Loucy (cell line): ENCODE data around the gene SLC16A5.
A peak's percentile ranks its signal among the peaks of the same experiment; 100 is the strongest.
"Not testable (repeated sequence)": the region's sequence is repeated elsewhere in the genome, so short reads cannot be mapped to it uniquely, and the experiment has no call there.

Experiments used
- H2AFZ ChIP-seq: fragments of 200-600 bp; sonication (generic); 2 replicates; pipeline ENCODE4 v1.6.0; 2016; ENCODE audit warnings: antibody characterized with exemption, mild to moderate bottlenecking, low read length, moderate library complexity
- H3F3A ChIP-seq: fragments of 200-600 bp; 2 replicates; pipeline ENCODE4 v1.6.0; 2016; ENCODE audit warnings: antibody characterized with exemption, low read depth, mild to moderate bottlenecking
- H3K27me3 ChIP-seq: fragments of 200-600 bp; sonication (generic); 2 replicates; pipeline ENCODE4 v1.6.1; 2014; ENCODE audit warnings: low read length, mild to moderate bottlenecking; ENCODE audit not compliant: insufficient read depth, poor library complexity, severe bottlenecking
- H3K36me3 ChIP-seq: fragments of 200-600 bp; sonication (generic); 2 replicates; pipeline ENCODE4 v1.6.1; 2016; ENCODE audit warnings: low read length; ENCODE audit not compliant: insufficient read depth
- H3K4me1 ChIP-seq: fragments of 200-600 bp; sonication (generic); 2 replicates; pipeline ENCODE4 v1.5.1; 2014; ENCODE audit warnings: low read length, mild to moderate bottlenecking; ENCODE audit not compliant: insufficient read depth, poor library complexity, severe bottlenecking
- H3K4me2 ChIP-seq: fragments of 200-600 bp; sonication (generic); 2 replicates; pipeline ENCODE4 v1.6.0; 2014; ENCODE audit warnings: antibody characterized with exemption, low read length, low read depth, mild to moderate bottlenecking; ENCODE audit not compliant: poor library complexity, severe bottlenecking
- H3K4me3 ChIP-seq: fragments of 200-600 bp; sonication (generic); 2 replicates; pipeline ENCODE4 v1.5.1; 2014; ENCODE audit warnings: low read length, mild to moderate bottlenecking, mixed read lengths; ENCODE audit not compliant: poor library complexity, severe bottlenecking
- H3K79me2 ChIP-seq: fragments of 200-600 bp; sonication (generic); 2 replicates; pipeline ENCODE4 v1.6.1; 2014; ENCODE audit warnings: low read length; ENCODE audit not compliant: insufficient read depth
- H3K9ac ChIP-seq: fragments of 200-600 bp; sonication (generic); 2 replicates; pipeline ENCODE4 v1.6.0; 2014; ENCODE audit warnings: mild to moderate bottlenecking, low read depth, low read length, moderate library complexity; ENCODE audit not compliant: poor library complexity, severe bottlenecking
- H3K9me2 ChIP-seq: fragments of 200-600 bp; sonication (generic); replicated peaks from 2 replicates; pipeline ENCODE4 v1.6.1; 2016; ENCODE audit warnings: low read depth, low read length, mixed read lengths
- H3K9me3 ChIP-seq: fragments of 200-600 bp; sonication (generic); 2 replicates; pipeline ENCODE4 v1.6.1; 2014; ENCODE audit warnings: mild to moderate bottlenecking, antibody characterized with exemption, low read length, low read depth; ENCODE audit not compliant: insufficient read depth
- H4K20me1 ChIP-seq: fragments of 200-600 bp; sonication (generic); 2 replicates; pipeline ENCODE4 v1.6.0; 2014; ENCODE audit warnings: antibody characterized with exemption, low read length, mild to moderate bottlenecking; ENCODE audit not compliant: insufficient read depth, poor library complexity, severe bottlenecking
- EZH2phosphoT487 ChIP-seq: fragments of 200-600 bp; IDR thresholded peaks from 2 replicates; pipeline ENCODE4 v1.6.1; 2018; ENCODE audit warnings: antibody characterized with exemption, mild to moderate bottlenecking, moderate library complexity, borderline replicate concordance
- TF ChIP-seq, protein P1 (sequence below): fragments of 200-600 bp; sonication (generic); conservative IDR thresholded peaks from 2 replicates; pipeline ENCODE4 v1.5.1; 2014; ENCODE audit warnings: mild to moderate bottlenecking, antibody characterized with exemption, low read length

The SLC16A5 gene

DNA sequence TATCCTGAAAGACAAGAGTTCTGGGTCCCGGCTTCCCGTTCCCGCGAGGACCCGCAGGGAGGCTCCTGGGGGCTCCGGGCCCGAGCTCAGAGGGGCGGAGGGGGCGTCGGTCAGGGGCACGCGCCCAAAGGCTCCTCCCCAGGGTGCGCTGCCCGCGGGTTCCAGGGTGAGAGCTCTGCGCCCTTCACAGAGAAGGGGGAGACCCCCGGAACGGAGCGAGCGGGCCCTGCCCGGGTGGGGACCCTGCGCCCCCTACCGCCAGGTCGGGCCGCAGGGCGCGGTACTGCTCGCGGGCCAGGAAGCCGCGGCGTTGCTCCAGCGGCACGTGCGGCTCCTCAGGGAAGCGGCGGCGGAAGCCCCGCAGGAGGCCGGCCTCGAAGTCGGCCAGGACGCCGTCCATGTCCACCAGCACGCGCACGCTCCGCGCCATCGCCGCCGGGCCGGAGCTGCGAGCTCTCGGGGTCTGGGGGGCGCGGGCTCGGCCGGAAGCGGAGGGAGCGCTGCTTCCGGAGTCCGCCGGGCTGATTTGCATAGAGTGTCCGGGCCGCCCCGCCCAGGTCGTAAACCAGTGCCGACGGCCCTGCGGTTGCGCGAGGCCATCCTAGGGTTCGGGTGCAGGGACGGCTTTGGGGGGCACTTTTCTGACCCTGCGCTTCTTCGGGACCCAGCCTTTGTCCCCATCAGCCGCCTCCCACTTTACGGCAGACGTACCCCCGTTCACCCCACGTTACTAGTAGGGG is 43.7 kb downstream of the SLC16A5 start, which contains the start of gene NT5C:
NT5C (minus strand) TSS at position 465 of the 740 bp plus-strand sequence; CDS start at position 430, 35 bp downstream.
- peaks cover 26% of the 10 kb centered on the region; the same call in 1 of the 2 replicates for H3K36me3 ChIP-seq
- peak within 1 kb of the TSS; percentile 85 for H3K4me3 ChIP-seq
- H2AFZ ChIP-seq = peak within 1 kb of the TSS; percentile 68
- peak within 1 kb of the TSS; percentile 92 for H3K9ac ChIP-seq
- TF ChIP-seq EZH2phosphoT487 = no peak
- TF ChIP-seq, protein P1, sequence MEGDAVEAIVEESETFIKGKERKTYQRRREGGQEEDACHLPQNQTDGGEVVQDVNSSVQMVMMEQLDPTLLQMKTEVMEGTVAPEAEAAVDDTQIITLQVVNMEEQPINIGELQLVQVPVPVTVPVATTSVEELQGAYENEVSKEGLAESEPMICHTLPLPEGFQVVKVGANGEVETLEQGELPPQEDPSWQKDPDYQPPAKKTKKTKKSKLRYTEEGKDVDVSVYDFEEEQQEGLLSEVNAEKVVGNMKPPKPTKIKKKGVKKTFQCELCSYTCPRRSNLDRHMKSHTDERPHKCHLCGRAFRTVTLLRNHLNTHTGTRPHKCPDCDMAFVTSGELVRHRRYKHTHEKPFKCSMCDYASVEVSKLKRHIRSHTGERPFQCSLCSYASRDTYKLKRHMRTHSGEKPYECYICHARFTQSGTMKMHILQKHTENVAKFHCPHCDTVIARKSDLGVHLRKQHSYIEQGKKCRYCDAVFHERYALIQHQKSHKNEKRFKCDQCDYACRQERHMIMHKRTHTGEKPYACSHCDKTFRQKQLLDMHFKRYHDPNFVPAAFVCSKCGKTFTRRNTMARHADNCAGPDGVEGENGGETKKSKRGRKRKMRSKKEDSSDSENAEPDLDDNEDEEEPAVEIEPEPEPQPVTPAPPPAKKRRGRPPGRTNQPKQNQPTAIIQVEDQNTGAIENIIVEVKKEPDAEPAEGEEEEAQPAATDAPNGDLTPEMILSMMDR = peak; percentile 59
- no peaks in the 10 kb centered on the region for H3K27me3 ChIP-seq
- H3K9me2 ChIP-seq = no peaks in the 10 kb centered on the region
- H3K4me2 ChIP-seq = peak within 1 kb of the TSS; percentile 82
- peaks cover 21% of the 10 kb centered on the region for H4K20me1 ChIP-seq
- H3K9me3 ChIP-seq = no peaks in the 10 kb centered on the region
- H3K4me1 ChIP-seq = peaks cover 12% of the 10 kb centered on the region
- H3K79me2 ChIP-seq = peaks cover 37% of the 10 kb centered on the region
- peaks cover 24% of the 10 kb centered on the region; the same call in 1 of the 2 replicates for H3F3A ChIP-seq

DNA sequence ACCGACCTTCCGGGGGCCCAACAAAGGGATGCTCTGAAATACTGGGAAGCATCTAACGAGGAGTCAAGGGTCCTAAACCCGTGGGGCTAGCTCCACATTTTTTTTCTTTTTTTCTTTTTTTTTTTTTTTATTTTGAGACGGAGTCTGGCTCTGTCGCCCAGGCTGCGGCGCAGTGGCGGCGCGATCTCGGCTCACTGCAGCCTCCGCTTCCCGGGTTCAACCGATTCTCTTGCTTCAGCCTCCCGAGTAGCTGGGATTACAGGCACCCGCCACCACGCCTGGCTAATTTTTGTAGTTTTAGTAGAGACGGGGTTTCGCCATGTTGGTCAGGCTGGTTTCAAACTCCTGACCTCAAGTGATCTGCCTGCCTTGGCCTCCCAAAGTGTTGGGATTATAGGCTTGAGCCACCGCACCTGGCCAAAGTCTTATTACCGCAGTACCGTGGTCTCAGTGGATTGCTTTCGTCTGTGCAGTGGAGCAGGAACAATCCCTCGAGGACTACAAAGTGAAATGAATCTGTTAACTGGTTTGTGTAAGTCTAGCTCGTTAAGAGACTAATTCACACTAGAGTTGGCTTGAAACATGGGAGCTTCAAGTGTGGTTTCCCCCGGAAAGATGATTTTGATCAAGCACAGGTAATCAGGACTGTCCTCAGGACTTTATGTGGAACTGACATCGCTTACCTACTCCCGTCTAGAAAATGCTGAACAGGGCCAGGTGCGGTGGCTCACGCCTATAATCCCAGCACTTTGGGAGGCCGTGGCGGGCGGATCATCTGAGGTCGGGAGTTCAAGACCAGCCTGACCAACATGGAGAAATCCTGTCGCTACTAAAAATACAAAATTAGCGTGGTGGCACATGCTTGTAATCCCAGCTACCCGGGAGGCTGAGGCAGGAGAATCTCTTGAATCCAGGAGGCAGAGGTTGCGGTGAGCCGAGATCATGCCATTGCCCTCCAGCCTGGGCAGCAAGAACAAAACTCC is 44.6 kb downstream of the SLC16A5 start:
- H3F3A ChIP-seq = peaks cover 24% of the 10 kb centered on the region; the same call in 1 of the 2 replicates
- peak overlapping the region; percentile 82 for H3K4me2 ChIP-seq
- not testable (repeated sequence) for H3K27me3 ChIP-seq, H3K9me3 ChIP-seq, H3K9me2 ChIP-seq
- H3K9ac ChIP-seq = peak overlapping the region; percentile 92
- peaks cover 46% of the 10 kb centered on the region for H3K79me2 ChIP-seq
- H3K4me3 ChIP-seq = peak overlapping the region; percentile 85
- H2AFZ ChIP-seq = peak overlapping the region; percentile 68
- peaks cover 26% of the 10 kb centered on the region; the same call in 1 of the 2 replicates for H3K36me3 ChIP-seq
- H4K20me1 ChIP-seq = peaks cover 27% of the 10 kb centered on the region
- peaks cover 12% of the 10 kb centered on the region for H3K4me1 ChIP-seq

- H3K4me3 ChIP-seq = no peak overlapping the region
- H2AFZ ChIP-seq = no peak overlapping the region
- peaks cover 30% of the 10 kb centered on the region for H4K20me1 ChIP-seq
- no peaks in the 10 kb centered on the region for H3K9me2 ChIP-seq
- H3K4me1 ChIP-seq = peaks cover 12% of the 10 kb centered on the region
- H3K36me3 ChIP-seq = peaks cover 26% of the 10 kb centered on the region; the same call in 1 of the 2 replicates
- H3K9me3 ChIP-seq = no peaks in the 10 kb centered on the region
- H3K9ac ChIP-seq = no peak overlapping the region
- no peak overlapping the region for H3K4me2 ChIP-seq
- no peak for TF ChIP-seq EZH2phosphoT487
- TF ChIP-seq, protein P1 = no peak
- no peaks in the 10 kb centered on the region for H3K27me3 ChIP-seq
- H3F3A ChIP-seq = peaks cover 24% of the 10 kb centered on the region; the same call in 1 of the 2 replicates
- peaks cover 52% of the 10 kb centered on the region for H3K79me2 ChIP-seq
Measured at GRCh38 chr17:75133001-75133400, 45.2 kb downstream of the SLC16A5 start.

- not testable (repeated sequence) for H3K27me3 ChIP-seq, H3K9ac ChIP-seq, H3K4me2 ChIP-seq, H2AFZ ChIP-seq, H3K9me3 ChIP-seq, H3K4me3 ChIP-seq, H3K9me2 ChIP-seq
- peaks cover 12% of the 10 kb centered on the region for H3K4me1 ChIP-seq
- H4K20me1 ChIP-seq = peaks cover 38% of the 10 kb centered on the region
- peaks cover 60% of the 10 kb centered on the region for H3K79me2 ChIP-seq
- peaks cover 24% of the 10 kb centered on the region; the same call in 1 of the 2 replicates for H3F3A ChIP-seq
- H3K36me3 ChIP-seq = peaks cover 32% of the 10 kb centered on the region; the same call in 1 of the 2 replicates
Measured at GRCh38 chr17:75133607-75134347, 46.0 kb downstream of the SLC16A5 start.
